HepG2 (cell line): ENCODE results near the gene SEMA3F. TPM values are rescaled to one million over a fixed set of nuclear protein-coding genes. Genes with fewer than 3 reads are reported as not detected.

Experiments used
- ARNT2 ChIP-seq: sonication (generic); formaldehyde crosslinking; IDR thresholded peaks from 2 replicates; pipeline ENCODE4 v1.8.0; 2022; ENCODE audit warnings: mild to moderate bottlenecking, low read depth, missing genetic modification reagents, moderate library complexity
- ELF3 ChIP-seq: IDR thresholded peaks from 2 replicates; pipeline ENCODE4 v1.6.1; 2016; ENCODE audit warnings: missing genetic modification reagents, missing compliant biosample characterization
- GFI1 ChIP-seq: sonication (generic); formaldehyde crosslinking; IDR thresholded peaks from 2 replicates; pipeline ENCODE4 v1.5.0; 2020; ENCODE audit warnings: missing genetic modification reagents, mild to moderate bottlenecking, borderline replicate concordance
- HMG20B ChIP-seq: conservative IDR thresholded peaks from 2 replicates; pipeline ENCODE4 v1.6.1; 2016; ENCODE audit warnings: missing genetic modification reagents, missing compliant biosample characterization
- NFKBIZ ChIP-seq: IDR thresholded peaks from 2 replicates; pipeline ENCODE4 v1.6.1; 2018; ENCODE audit warnings: missing genetic modification reagents, missing compliant biosample characterization
- RBM22 ChIP-seq: fragments of 200-400 bp; formaldehyde crosslinking; optimal IDR thresholded peaks from 2 replicates; pipeline ENCODE3; 2017; ENCODE audit warnings: mild to moderate bottlenecking, low read length, moderate library complexity
- RXRB ChIP-seq: IDR thresholded peaks from 2 replicates; pipeline ENCODE4 v1.6.1; 2016; ENCODE audit warnings: borderline replicate concordance, missing genetic modification reagents, missing compliant biosample characterization
- SOX5 ChIP-seq: IDR thresholded peaks from 2 replicates; pipeline ENCODE4 v1.6.1; 2016; ENCODE audit warnings: borderline replicate concordance
- TEAD2 ChIP-seq: sonication (generic); formaldehyde crosslinking; IDR thresholded peaks from 2 replicates; pipeline ENCODE4 v1.9.0; 2021; ENCODE audit warnings: missing genetic modification reagents
- ZBTB1 ChIP-seq: sonication (generic); formaldehyde crosslinking; IDR thresholded peaks from 2 replicates; pipeline ENCODE4 v1.4.0; 2020; ENCODE audit warnings: missing genetic modification reagents, borderline replicate concordance
- ZNF501 ChIP-seq: sonication (generic); formaldehyde crosslinking; IDR thresholded peaks from 2 replicates; pipeline ENCODE4 v1.5.1; 2020; ENCODE audit warnings: mild to moderate bottlenecking, moderate library complexity, missing genetic modification reagents
- ZNF703 ChIP-seq: sonication (generic); formaldehyde crosslinking; IDR thresholded peaks from 2 replicates; pipeline ENCODE4 v1.5.1; 2020; ENCODE audit warnings: missing genetic modification reagents, mild to moderate bottlenecking, moderate library complexity, borderline replicate concordance
- ZNF839 ChIP-seq: sonication (generic); formaldehyde crosslinking; IDR thresholded peaks from 2 replicates; pipeline ENCODE4 v1.4.0; 2020; ENCODE audit warnings: missing genetic modification reagents, mild to moderate bottlenecking, borderline replicate concordance
- polyA plus RNA-seq, 8 experiments: library from polyadenylated mRNA; depleted of rRNA in 3 of 8; stranded (reverse) in 7 of 8; unstranded in 1 of 8; fragments of >200 nt; fragmentation: Illumina TruSeq in 4 of 8; extraction: Trizol in 4 of 8; gene quantifications; 2 replicates each; pipeline versions ENCODE4 v1.2.1 to v1.2.3, GENCODE V29; 2011 to 2016; ENCODE audit warnings: low read depth in 4 of 8, missing spikeins in 1 of 8, mixed read lengths in 1 of 8; ENCODE audit not compliant: insufficient read depth in 1 of 8
- total RNA-seq, 5 experiments: library from RNA; depleted of rRNA; stranded (reverse); fragments of >200 nt; fragmentation: Illumina TruSeq; extraction: Trizol; gene quantifications; 2 replicates each; pipeline ENCODE4 v1.2.3, GENCODE V29; 2016; ENCODE audit warnings: low read depth in 1 of 5
- TF ChIP-seq, protein P1 (sequence below): sonication (generic); formaldehyde crosslinking; IDR thresholded peaks from 2 replicates; pipeline ENCODE4 v1.5.0; 2020; ENCODE audit warnings: missing genetic modification reagents, mild to moderate bottlenecking, borderline replicate concordance
- TF ChIP-seq, protein P2 (sequence below): IDR thresholded peaks from 2 replicates; pipeline ENCODE4 v1.6.1; 2016
- TF ChIP-seq, protein P3 (sequence below): sonication (generic); formaldehyde crosslinking; IDR thresholded peaks from 2 replicates; pipeline ENCODE4 v1.5.0; 2020; ENCODE audit warnings: mild to moderate bottlenecking, missing genetic modification reagents
- TF ChIP-seq, protein P4 (sequence below), 2 experiments: sonication (generic) in 1 of 2; formaldehyde crosslinking in 1 of 2; IDR thresholded peaks; 2 replicates each; pipeline versions ENCODE4 v1.5.1 to v1.6.1; 2011 to 2020; ENCODE audit warnings: borderline replicate concordance in 1 of 2, low read depth in 1 of 2, low read length in 1 of 2, mild to moderate bottlenecking in 1 of 2, missing genetic modification reagents in 1 of 2, moderate library complexity in 1 of 2
- TF ChIP-seq, protein P5 (sequence below): sonication (generic); formaldehyde crosslinking; conservative IDR thresholded peaks from 2 replicates; pipeline ENCODE4 v1.4.0; 2020; ENCODE audit warnings: missing genetic modification reagents

The SEMA3F gene
- total and polyA plus RNA-seq, 2 of the 13 experiments (the other 11 are each of a cell fraction or from before 2014, with no cell fraction given), result 7.6 to 17.2 TPM

DNA sequence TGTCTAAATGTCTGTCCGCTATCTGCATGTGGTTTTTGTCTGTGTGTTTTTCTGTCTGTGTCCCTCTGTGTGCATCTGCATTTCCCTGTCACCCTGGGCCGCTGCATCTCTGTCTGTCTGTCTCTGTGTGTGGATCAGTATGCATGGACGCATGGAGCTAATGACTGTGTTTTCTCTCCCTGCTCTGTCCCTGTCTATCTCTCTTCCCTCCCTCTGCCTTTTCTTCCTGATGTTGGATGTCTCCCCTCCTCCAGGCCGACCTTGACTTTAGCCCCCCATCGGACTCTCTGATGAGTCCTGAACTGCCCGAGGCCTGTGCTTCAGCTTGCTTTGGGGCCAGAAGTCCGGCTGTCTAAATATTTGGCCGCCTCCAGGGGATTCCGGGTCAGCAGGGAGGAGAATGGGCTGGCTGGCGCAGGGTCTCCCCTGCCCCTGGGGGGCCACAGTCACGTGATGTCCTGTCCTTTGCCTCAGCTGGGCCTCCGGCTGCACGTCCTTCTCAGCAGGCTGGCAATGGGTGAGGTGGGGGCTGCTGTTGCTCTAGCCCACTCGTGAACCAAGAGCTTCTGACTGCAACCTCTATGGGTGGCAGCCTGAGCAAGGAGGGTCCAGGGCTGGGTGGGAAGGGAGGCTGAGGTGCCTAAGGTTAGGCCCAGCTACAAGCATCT lies 53.7 kb downstream of the SEMA3F start (continued):
- TF ChIP-seq ZNF703 (peak; percentile 77), NFKBIZ (CRISPR knock-in tag) (no peak), ELF3 (CRISPR knock-in tag) (peak; percentile 87), HMG20B (CRISPR knock-in tag) (peak; percentile 69), GFI1 (CRISPR knock-in tag) (peak; percentile 56; the same call in 1 of the 2 replicates), SOX5 (CRISPR knock-in tag) (peak; percentile 77; the same call in 1 of the 2 replicates), TEAD2 (no peak), ARNT2 (peak; percentile 85), ZNF501 (peak; percentile 74), ZNF839 (CRISPR knock-in tag) (peak; percentile 32; the same call in 1 of the 2 replicates), ZBTB1 (CRISPR knock-in tag) (no peak), RXRB (CRISPR knock-in tag) (peak; percentile 98), RBM22 (peak; percentile 72)
- TF ChIP-seq, protein P1, sequence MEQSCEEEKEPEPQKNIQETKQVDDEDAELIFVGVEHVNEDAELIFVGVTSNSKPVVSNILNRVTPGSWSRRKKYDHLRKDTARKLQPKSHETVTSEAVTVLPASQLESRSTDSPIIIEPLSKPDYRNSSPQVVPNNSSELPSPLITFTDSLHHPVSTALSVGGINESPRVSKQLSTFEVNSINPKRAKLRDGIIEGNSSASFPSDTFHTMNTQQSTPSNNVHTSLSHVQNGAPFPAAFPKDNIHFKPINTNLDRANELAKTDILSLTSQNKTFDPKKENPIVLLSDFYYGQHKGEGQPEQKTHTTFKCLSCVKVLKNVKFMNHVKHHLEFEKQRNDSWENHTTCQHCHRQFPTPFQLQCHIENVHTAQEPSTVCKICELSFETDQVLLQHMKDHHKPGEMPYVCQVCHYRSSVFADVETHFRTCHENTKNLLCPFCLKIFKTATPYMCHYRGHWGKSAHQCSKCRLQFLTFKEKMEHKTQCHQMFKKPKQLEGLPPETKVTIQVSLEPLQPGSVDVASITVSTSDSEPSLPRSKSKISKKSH, result no peak
- TF ChIP-seq, protein P2, sequence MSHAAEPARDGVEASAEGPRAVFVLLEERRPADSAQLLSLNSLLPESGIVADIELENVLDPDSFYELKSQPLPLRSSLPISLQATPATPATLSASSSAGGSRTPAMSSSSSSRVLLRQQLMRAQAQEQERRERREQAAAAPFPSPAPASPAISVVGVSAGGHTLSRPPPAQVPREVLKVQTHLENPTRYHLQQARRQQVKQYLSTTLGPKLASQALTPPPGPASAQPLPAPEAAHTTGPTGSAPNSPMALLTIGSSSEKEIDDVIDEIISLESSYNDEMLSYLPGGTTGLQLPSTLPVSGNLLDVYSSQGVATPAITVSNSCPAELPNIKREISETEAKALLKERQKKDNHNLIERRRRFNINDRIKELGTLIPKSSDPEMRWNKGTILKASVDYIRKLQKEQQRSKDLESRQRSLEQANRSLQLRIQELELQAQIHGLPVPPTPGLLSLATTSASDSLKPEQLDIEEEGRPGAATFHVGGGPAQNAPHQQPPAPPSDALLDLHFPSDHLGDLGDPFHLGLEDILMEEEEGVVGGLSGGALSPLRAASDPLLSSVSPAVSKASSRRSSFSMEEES (CRISPR knock-in tag), result peak; percentile 95
- TF ChIP-seq, protein P3, sequence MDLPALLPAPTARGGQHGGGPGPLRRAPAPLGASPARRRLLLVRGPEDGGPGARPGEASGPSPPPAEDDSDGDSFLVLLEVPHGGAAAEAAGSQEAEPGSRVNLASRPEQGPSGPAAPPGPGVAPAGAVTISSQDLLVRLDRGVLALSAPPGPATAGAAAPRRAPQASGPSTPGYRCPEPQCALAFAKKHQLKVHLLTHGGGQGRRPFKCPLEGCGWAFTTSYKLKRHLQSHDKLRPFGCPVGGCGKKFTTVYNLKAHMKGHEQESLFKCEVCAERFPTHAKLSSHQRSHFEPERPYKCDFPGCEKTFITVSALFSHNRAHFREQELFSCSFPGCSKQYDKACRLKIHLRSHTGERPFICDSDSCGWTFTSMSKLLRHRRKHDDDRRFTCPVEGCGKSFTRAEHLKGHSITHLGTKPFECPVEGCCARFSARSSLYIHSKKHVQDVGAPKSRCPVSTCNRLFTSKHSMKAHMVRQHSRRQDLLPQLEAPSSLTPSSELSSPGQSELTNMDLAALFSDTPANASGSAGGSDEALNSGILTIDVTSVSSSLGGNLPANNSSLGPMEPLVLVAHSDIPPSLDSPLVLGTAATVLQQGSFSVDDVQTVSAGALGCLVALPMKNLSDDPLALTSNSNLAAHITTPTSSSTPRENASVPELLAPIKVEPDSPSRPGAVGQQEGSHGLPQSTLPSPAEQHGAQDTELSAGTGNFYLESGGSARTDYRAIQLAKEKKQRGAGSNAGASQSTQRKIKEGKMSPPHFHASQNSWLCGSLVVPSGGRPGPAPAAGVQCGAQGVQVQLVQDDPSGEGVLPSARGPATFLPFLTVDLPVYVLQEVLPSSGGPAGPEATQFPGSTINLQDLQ (CRISPR knock-in tag), result peak; percentile 89; the same call in 1 of the 2 replicates
- TF ChIP-seq, protein P4, sequence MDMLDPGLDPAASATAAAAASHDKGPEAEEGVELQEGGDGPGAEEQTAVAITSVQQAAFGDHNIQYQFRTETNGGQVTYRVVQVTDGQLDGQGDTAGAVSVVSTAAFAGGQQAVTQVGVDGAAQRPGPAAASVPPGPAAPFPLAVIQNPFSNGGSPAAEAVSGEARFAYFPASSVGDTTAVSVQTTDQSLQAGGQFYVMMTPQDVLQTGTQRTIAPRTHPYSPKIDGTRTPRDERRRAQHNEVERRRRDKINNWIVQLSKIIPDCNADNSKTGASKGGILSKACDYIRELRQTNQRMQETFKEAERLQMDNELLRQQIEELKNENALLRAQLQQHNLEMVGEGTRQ (IDR thresholded peaks at IDR 0.05; ENCODE audit: low read depth, low read length), result peak; percentile 69; the same call in 1 of the 2 replicates
- TF ChIP-seq, protein P4 (CRISPR knock-in tag; IDR thresholded peaks at IDR 0.05; ENCODE audit: borderline replicate concordance), result peak; percentile 93; the same call in 1 of the 2 replicates
- TF ChIP-seq, protein P5, sequence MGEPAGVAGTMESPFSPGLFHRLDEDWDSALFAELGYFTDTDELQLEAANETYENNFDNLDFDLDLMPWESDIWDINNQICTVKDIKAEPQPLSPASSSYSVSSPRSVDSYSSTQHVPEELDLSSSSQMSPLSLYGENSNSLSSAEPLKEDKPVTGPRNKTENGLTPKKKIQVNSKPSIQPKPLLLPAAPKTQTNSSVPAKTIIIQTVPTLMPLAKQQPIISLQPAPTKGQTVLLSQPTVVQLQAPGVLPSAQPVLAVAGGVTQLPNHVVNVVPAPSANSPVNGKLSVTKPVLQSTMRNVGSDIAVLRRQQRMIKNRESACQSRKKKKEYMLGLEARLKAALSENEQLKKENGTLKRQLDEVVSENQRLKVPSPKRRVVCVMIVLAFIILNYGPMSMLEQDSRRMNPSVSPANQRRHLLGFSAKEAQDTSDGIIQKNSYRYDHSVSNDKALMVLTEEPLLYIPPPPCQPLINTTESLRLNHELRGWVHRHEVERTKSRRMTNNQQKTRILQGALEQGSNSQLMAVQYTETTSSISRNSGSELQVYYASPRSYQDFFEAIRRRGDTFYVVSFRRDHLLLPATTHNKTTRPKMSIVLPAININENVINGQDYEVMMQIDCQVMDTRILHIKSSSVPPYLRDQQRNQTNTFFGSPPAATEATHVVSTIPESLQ (CRISPR knock-in tag), result no peak
